Small intestine (tissue), 16 donors: Measurements from ENCODE around the gene CHMP3. TPM values are rescaled to one million over a fixed set of nuclear protein-coding genes. Genes with fewer than 3 reads are reported as not detected.
A peak's percentile ranks its signal among the peaks of the same experiment; 100 is the strongest.

Experiments used
- DNase-seq, 2 donors: peaks; one replicate each; pipeline versions ENCODE4 v3.0.0 to v3.0.0-alpha.2; 2013
- FAIRE-seq: peaks from 2 replicates; lab custom pipeline; 2012; peaks lifted over from hg19 to GRCh38; lab: Jason Lieb, UNC
- H3K27ac ChIP-seq, 3 donors: one replicate each; pipeline ENCODE4 v1.5.1; 2013; ENCODE audit warnings: low read length in 2 of 3, mild to moderate bottlenecking in 2 of 3, control low read depth in 1 of 3, inconsistent platforms in 1 of 3, low read depth in 1 of 3, moderate library complexity in 1 of 3
- H3K27me3 ChIP-seq, 3 donors: one replicate each; pipeline ENCODE4 v1.6.1; 2013; ENCODE audit warnings: low read length in 3 of 3, inconsistent platforms in 1 of 3; ENCODE audit not compliant: control insufficient read depth in 3 of 3, insufficient read depth in 3 of 3
- H3K36me3 ChIP-seq, 3 donors: one replicate each; pipeline ENCODE4 v1.6.1; 2013; ENCODE audit warnings: low read length in 3 of 3, inconsistent platforms in 1 of 3, low read depth in 1 of 3, mild to moderate bottlenecking in 1 of 3, moderate library complexity in 1 of 3; ENCODE audit not compliant: control insufficient read depth in 3 of 3, insufficient read depth in 2 of 3
- H3K4me1 ChIP-seq, 3 donors: one replicate each; pipeline ENCODE4 v1.6.1; 2013; ENCODE audit warnings: low read length in 2 of 3, inconsistent platforms in 1 of 3, low read depth in 1 of 3, mild to moderate bottlenecking in 1 of 3, moderate library complexity in 1 of 3; ENCODE audit not compliant: control insufficient read depth in 3 of 3, insufficient read depth in 2 of 3
- H3K4me3 ChIP-seq, 3 donors: one replicate each; pipeline ENCODE4 v1.5.1; 2013; ENCODE audit warnings: low read length in 3 of 3, control low read depth in 1 of 3, inconsistent platforms in 1 of 3, low read depth in 1 of 3, mild to moderate bottlenecking in 1 of 3, moderate library complexity in 1 of 3
- H3K9me3 ChIP-seq, 2 donors: one replicate each; pipeline ENCODE4 v1.6.1; 2013; ENCODE audit warnings: low read depth in 1 of 2, low read length in 1 of 2; ENCODE audit not compliant: control insufficient read depth in 2 of 2, insufficient read depth in 1 of 2
- WGBS, 3 donors: extraction: QIAGEN DNeasy Blood & Tissue Kit; methylation state at CpG; one replicate each; pipeline ENCODE4 v1.1.7; 2013; 5-methylcytosine and 5-hydroxymethylcytosine counted together
- long read RNA-seq, 10 donors: transcript quantifications; one replicate each; lab custom pipeline, GENCODE V29; 2026
- polyA plus RNA-seq, 4 donors: library from polyadenylated mRNA; stranded (reverse) in 3 of 4; unstranded in 1 of 4; fragments of 200-250 nt in 3 of 4; fragments of 120-200 nt in 1 of 4; gene quantifications; one replicate each; pipeline versions ENCODE4 v1.2.1 to v1.2.3, GENCODE V29; 2013
- donor health status: healthy with polysubstance abuse.
- donor health status: control.
- donor health status: control.
- donor health status: Bipolar disorder and iron deficiency.
- donor health status: healthy.

Gene CHMP3
- polyA plus RNA-seq = 100 to 1,000 TPM; 107 to 125 (median 119) TPM
- long read RNA-seq, donor 1 = 0 reads
- long read RNA-seq, donor 2, transcript CHMP3-201 (6 exons, 3,171 nt) = major isoform, 9 of 10 reads
- long read RNA-seq, donor 2, partial matches to known transcripts = 0 of 10 reads
- long read RNA-seq, donor 2, other reads (novel, unspliced or antisense) = 0 of 10 reads
- long read RNA-seq, donor 3, transcript CHMP3-201 (6 exons, 3,171 nt) = major isoform, 19 of 31 reads
- long read RNA-seq, donor 3, partial matches to known transcripts = 7 of 31 reads
- long read RNA-seq, donor 3, other reads (novel, unspliced or antisense) = 0 of 31 reads
- long read RNA-seq, donor 4 = 0 reads
- long read RNA-seq, donor 5, transcript CHMP3-201 (6 exons, 3,171 nt) = major isoform, 7 of 7 reads
- long read RNA-seq, donor 5, partial matches to known transcripts = 0 of 7 reads
- long read RNA-seq, donor 5, other reads (novel, unspliced or antisense) = 0 of 7 reads
- long read RNA-seq, donor 6, transcript CHMP3-201 (6 exons, 3,171 nt) = major isoform, 24 of 50 reads
- long read RNA-seq, donor 6, partial matches to known transcripts = 25 of 50 reads
- long read RNA-seq, donor 6, other reads (novel, unspliced or antisense) = 0 of 50 reads
- long read RNA-seq, donor 7 = 0 reads
- long read RNA-seq, donor 8, partial matches to known transcripts = 0 of 3 reads
- long read RNA-seq, donor 8, other reads (novel, unspliced or antisense) = 0 of 3 reads
- long read RNA-seq, donor 9, partial matches to known transcripts = 0 of 5 reads
- long read RNA-seq, donor 9, other reads (novel, unspliced or antisense) = 0 of 5 reads
- long read RNA-seq, donor 10, transcript CHMP3-203 (5 exons, 1,099 nt) = minor isoform, 8 of 63 reads
- long read RNA-seq, donor 10, transcript CHMP3-201 (6 exons, 3,171 nt) = major isoform, 39 of 63 reads
- long read RNA-seq, donor 10, partial matches to known transcripts = 15 of 63 reads
- long read RNA-seq, donor 10, other reads (novel, unspliced or antisense) = 0 of 63 reads

DNA sequence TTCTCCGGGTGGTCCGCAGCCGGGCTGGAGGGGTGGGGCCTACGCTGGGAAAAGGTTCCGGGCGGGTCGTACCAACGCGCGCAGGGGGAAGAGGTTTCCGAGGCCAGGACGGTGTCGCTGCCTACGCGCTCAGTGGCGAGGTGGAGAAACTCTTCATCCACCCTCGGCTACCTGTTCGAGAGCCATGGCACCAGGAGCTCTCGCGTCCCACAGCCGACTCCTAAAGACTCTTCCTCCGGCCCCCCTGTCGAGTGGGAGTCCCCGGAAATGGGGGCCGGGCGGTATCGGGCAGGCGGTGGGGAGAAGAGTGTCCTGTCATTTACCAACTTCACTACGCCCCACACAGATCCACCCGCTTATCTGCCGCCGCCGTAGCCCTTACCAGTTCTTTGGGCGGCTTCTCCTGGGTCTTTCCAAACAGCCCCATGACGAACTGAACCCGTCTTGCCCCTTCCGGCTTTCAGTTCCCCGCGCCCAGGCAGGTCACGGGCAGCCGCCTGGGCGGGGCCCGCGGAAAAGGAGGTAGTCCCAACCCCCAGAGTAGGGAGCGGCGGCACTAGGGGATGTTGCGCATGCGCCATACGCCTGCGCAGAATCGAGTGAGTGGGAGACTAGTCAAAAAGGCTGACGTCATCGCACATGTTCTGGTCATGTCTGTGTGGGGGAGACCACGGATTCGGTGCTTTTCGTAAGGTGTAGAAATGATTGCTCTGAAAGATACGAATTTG is at the start of gene CHMP3:
Gene CHMP3 (minus strand): TSS at position 522 of the 728 bp plus-strand sequence. CDS start 95 bp downstream, at position 427.
- peak; percentile 98 to 99 for DNase-seq
- no peaks in the 10 kb centered on the region for H3K36me3 ChIP-seq
- no peaks in the 10 kb centered on the region for H3K27me3 ChIP-seq
- FAIRE-seq = no peak
- peaks cover 2 to 13% (median 3%) of the 10 kb centered on the region in 3 donors for H3K4me1 ChIP-seq
- peak within 1 kb of the TSS; percentile 88 to 100 (median 100) for H3K27ac ChIP-seq
- 0 to 1% (median 1%) methylated on average over 55 to 57 of the region's 57 CpGs for WGBS, 3 donors
- H3K4me3 ChIP-seq = peak within 1 kb of the TSS; percentile 70 to 93 (median 86)
- H3K9me3 ChIP-seq = peaks cover 0 to 6% of the 10 kb centered on the region in 2 donors

DNA sequence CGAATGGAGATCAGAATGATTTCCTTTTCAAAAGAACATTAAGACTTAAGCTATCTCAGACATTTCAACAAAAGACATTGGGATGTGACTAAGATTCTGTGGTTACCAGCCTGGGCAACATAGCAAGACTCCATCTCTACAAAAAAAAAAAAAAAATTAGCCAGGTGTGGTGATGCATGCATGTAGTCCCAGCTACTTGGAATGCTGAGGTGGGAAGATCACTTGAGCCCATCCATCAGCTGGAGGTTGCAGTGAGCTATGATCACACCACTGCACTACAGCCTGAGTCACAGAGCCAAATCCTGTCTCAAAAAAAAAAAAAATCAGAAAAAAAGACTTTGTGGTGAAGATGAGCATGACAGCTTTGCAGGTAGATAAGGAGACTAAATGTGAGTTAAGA is 47.6 kb upstream of the CHMP3 start:
- no peaks in the 10 kb centered on the region for H3K27me3 ChIP-seq
- no peak overlapping the region for H3K4me3 ChIP-seq
- peaks cover 2 to 35% (median 11%) of the 10 kb centered on the region in 3 donors for H3K36me3 ChIP-seq
- 97% methylated on average over 1 of the region's 1 CpG for WGBS, 3 donors
- DNase-seq = no peak
- H3K9me3 ChIP-seq = no peaks in the 10 kb centered on the region
- no peak overlapping the region for H3K27ac ChIP-seq
- no peak for FAIRE-seq
- peaks cover 0 to 3% (median 0%) of the 10 kb centered on the region in 3 donors for H3K4me1 ChIP-seq

DNA sequence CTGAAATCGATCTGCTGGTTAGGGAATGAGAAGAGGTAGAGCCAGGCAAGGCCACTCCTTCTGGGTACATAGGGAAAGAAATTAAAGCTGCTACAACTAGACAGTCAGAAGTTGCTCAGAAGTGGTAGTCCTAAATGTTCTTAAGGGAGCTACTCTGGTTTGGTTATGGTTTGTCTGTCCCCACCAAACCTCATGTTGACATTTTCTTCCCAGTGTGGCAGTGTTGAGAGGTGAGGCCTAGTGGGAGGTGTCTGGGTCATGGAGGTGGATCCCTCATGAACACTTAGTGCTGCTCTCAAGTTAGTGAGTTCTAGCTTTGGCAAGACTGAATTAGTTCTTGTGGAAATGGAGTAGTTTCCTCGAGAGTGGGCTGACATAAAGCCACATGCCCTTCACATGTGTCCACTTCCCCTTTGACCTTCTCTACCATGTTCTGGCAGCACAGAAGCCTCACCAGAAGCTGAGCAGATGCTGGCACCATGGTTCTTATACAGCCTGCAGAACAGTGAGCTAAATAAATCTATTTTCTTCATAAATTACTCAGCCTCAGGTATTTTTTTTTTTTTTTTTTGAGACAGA is 45.7 kb upstream of the CHMP3 start:
- Histone ChIP-seq H3K4me3 (no peak overlapping the region), H3K9me3 (no peaks in the 10 kb centered on the region), H3K27ac (no peak overlapping the region), H3K27me3 (no peaks in the 10 kb centered on the region), H3K36me3 (peaks cover 7 to 31% (median 15%) of the 10 kb centered on the region in 3 donors), H3K4me1 (no peaks in the 10 kb centered on the region)
- DNase-seq (no peak), FAIRE-seq (no peak)
- 83 to 89% (median 85%) methylated on average over 2 of the region's 2 CpGs for WGBS, 3 donors

DNA sequence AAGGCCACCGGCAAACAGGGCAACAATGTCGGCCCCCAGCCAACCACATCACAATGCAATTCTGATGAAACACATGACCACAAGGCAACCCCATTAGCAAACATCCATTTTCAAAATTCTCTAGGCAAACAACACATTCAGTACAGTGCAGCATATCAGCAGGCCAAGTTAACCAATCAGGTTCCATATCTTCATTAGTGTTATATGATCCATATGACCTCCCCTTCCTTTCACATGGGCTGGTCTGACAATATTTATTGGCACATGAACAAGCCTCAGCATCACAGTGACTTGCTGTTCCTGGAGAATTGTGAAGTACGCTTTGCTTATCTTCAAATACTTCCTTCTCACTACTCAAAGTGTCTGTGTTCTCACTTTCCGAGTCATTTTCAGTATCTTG is 40.7 kb upstream of the CHMP3 start:
- H3K4me3 ChIP-seq = no peak overlapping the region
- no peak overlapping the region for H3K27ac ChIP-seq
- FAIRE-seq (no peak), DNase-seq (no peak)
- WGBS, 3 donors = 91 to 95% (median 94%) methylated on average over 4 of the region's 4 CpGs
- H3K4me1 ChIP-seq = no peaks in the 10 kb centered on the region
- peaks cover 10 to 19% (median 13%) of the 10 kb centered on the region in 3 donors for H3K36me3 ChIP-seq
- no peaks in the 10 kb centered on the region for H3K27me3 ChIP-seq
- H3K9me3 ChIP-seq = no peaks in the 10 kb centered on the region

DNA sequence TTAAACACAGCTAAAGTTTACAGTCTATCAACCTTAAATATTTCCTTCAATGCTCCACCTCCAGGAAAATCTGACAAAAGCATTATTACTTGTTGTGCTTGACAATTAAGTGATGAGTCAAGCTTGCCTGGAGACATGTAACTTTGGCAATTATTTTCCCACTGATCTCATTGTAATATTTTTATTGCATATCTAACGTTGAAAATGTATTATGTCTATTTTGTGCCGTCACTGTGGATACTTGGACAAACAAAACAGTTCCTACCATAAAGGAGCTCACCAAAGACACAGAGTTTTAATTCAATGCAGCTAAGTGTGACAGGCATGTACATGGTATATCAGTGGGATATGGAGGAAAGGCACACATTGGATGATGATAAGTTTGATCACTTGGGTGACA is 35.7 kb upstream of the CHMP3 start:
- H3K4me1 ChIP-seq = no peaks in the 10 kb centered on the region
- H3K27me3 ChIP-seq = no peaks in the 10 kb centered on the region
- no peak overlapping the region for H3K27ac ChIP-seq
- WGBS, 3 donors = 66 to 73% (median 70%) methylated on average over 2 of the region's 2 CpGs
- no peak overlapping the region for H3K4me3 ChIP-seq
- DNase-seq (no peak), FAIRE-seq (no peak)
- H3K9me3 ChIP-seq = no peaks in the 10 kb centered on the region
- peaks cover 3 to 9% (median 4%) of the 10 kb centered on the region in 3 donors for H3K36me3 ChIP-seq

DNA sequence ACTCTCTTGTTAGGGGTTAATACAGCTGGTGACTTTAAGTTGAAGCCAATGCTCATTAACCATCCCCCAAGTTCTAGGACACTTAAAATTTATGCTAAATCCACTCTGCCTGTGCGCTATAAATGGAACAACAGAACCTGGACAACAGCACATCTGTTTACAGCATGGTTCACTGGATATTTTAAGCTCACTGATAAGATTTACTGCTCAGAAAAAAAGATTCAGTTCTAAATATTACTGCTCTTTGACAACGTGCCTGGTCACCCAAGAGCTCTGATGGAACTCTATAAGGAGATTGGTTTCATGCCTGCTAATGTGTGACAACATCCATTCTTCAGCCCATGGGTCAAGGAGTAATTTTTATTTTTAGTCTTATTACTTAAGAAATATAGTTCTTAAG is 32.9 kb upstream of the CHMP3 start:
- Histone ChIP-seq H3K36me3 (no peaks in the 10 kb centered on the region), H3K27ac (no peak overlapping the region), H3K4me3 (no peak overlapping the region), H3K4me1 (no peaks in the 10 kb centered on the region), H3K9me3 (no peaks in the 10 kb centered on the region), H3K27me3 (no peaks in the 10 kb centered on the region)
- DNase-seq (no peak), FAIRE-seq (no peak)
- WGBS, 3 donors = 45 to 66% (median 49%) methylated on average over 2 of the region's 2 CpGs

DNA sequence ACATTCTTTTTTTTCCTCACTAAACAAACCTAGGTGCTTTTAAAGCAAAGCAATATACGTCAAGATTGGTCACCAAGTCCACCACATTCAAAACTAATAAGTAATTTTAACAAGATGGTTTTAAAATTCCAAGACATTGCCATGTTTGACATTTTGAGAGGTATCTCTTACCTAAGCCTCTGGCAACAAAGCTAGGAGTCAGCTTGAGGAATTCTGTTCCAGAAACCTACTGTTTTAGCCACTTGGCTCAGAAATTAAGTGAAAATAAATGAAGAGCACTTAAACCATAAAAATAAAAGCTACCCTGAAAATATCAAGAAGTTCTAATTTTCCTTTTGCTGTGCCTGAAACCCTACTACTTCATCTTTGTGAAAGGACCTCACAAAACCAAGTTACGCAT is 30.0 kb upstream of the CHMP3 start:
- WGBS, 3 donors = 86 to 97% (median 88%) methylated on average over 2 of the region's 2 CpGs
- H3K27me3 ChIP-seq = no peaks in the 10 kb centered on the region
- FAIRE-seq (no peak), DNase-seq (no peak)
- no peaks in the 10 kb centered on the region for H3K4me1 ChIP-seq
- H3K4me3 ChIP-seq = no peak overlapping the region
- H3K27ac ChIP-seq = no peak overlapping the region
- no peaks in the 10 kb centered on the region for H3K36me3 ChIP-seq
- H3K9me3 ChIP-seq = no peaks in the 10 kb centered on the region
